ENCODE measurements around the gene FAM168A. TPM values are rescaled to one million over a fixed set of nuclear protein-coding genes. Genes with fewer than 3 reads are reported as not detected.

FAM168A gene
- total RNA-seq, 1 experiment from 2014 or later: 25.9 TPM

- ChIA-PET POLR2A (no interaction called here), CTCF (interaction anchor here (0.6 kb wide), 1 partner anchor 161 kb away, joined by 3 read pairs; no protein-coding TSS in a partner anchor)
- TF ChIP-seq ZNF671 (CRISPR knock-in tag; IDR thresholded peaks at IDR 0.05) (no peak), ZSCAN18 (CRISPR knock-in tag; IDR thresholded peaks at IDR 0.05) (no peak), TEAD1 (CRISPR knock-in tag; IDR thresholded peaks at IDR 0.05) (no peak), ZMAT4 (CRISPR knock-in tag; IDR thresholded peaks at IDR 0.05) (no peak), FOXJ3 (CRISPR knock-in tag; IDR thresholded peaks at IDR 0.05; ENCODE audit: borderline replicate concordance) (no peak), ATF6 (CRISPR knock-in tag; IDR thresholded peaks at IDR 0.05) (no peak), FOXK1 (CRISPR knock-in tag; IDR thresholded peaks at IDR 0.05) (no peak), PRDM15 (CRISPR knock-in tag; IDR thresholded peaks at IDR 0.05) (no peak), PREB (CRISPR knock-in tag; IDR thresholded peaks at IDR 0.05; ENCODE audit: borderline replicate concordance) (no peak), NFE2L1 (CRISPR knock-in tag; IDR thresholded peaks at IDR 0.05) (no peak), TP53 (CRISPR knock-in tag; IDR thresholded peaks at IDR 0.05) (no peak), CBFB (CRISPR knock-in tag; IDR thresholded peaks at IDR 0.05; ENCODE audit: low read depth) (no peak), NFATC4 (CRISPR knock-in tag; IDR thresholded peaks at IDR 0.05) (no peak), GTF2I (CRISPR knock-in tag; conservative IDR thresholded peaks at IDR 0.05) (no peak), ZNF512 (CRISPR knock-in tag; IDR thresholded peaks at IDR 0.05; ENCODE audit: borderline replicate concordance) (no peak)
- H3K27me3 Mint-ChIP-seq (ENCODE audit: low read depth): no peaks in the 10 kb centered on the region
- H3K9me3 Mint-ChIP-seq: peaks cover 21% of the 10 kb centered on the region
- H3K4me3 Mint-ChIP-seq: no peak overlapping the region
- H3K27ac Mint-ChIP-seq: no peak overlapping the region
- DNase-seq (ENCODE audit: low spot score): no peak
- H3K4me1 Mint-ChIP-seq: peaks cover 27% of the 10 kb centered on the region
- ATAC-seq: no peak
- H3K36me3 Mint-ChIP-seq: peaks cover 8% of the 10 kb centered on the region
These were observed 99.6 kb downstream of the FAM168A start for GRCh38 chr11:73498343-73498742.

GRCh38 chr11:73496134-73496533 is 101.8 kb downstream of the FAM168A start:
- no peak overlapping the region for H3K4me3 Mint-ChIP-seq
- DNase-seq (ENCODE audit: low spot score): no peak
- H3K27ac Mint-ChIP-seq: no peak overlapping the region
- H3K27me3 Mint-ChIP-seq (ENCODE audit: low read depth): no peaks in the 10 kb centered on the region
- peaks cover 17% of the 10 kb centered on the region for H3K9me3 Mint-ChIP-seq
- peaks cover 8% of the 10 kb centered on the region for H3K36me3 Mint-ChIP-seq
- POLR2A ChIA-PET: no interaction called here
- H3K4me1 Mint-ChIP-seq: peaks cover 32% of the 10 kb centered on the region
- ATAC-seq: no peak
- CTCF ChIA-PET: no interaction called here
- TF ChIP-seq RELA (CRISPR knock-in tag; IDR thresholded peaks at IDR 0.05; ENCODE audit: borderline replicate concordance) (no peak), ZNF219 (CRISPR knock-in tag; IDR thresholded peaks at IDR 0.05; ENCODE audit: borderline replicate concordance) (no peak), NFATC4 (CRISPR knock-in tag; IDR thresholded peaks at IDR 0.05) (no peak), FOXK1 (CRISPR knock-in tag; IDR thresholded peaks at IDR 0.05) (no peak), ZMAT4 (CRISPR knock-in tag; IDR thresholded peaks at IDR 0.05) (no peak), ZNF423 (CRISPR knock-in tag; IDR thresholded peaks at IDR 0.05) (no peak), PRRX2 (CRISPR knock-in tag; IDR thresholded peaks at IDR 0.05) (no peak), MAX (CRISPR knock-in tag; IDR thresholded peaks at IDR 0.05) (no peak), ZNF425 (CRISPR knock-in tag; conservative IDR thresholded peaks at IDR 0.05) (no peak), JUN (CRISPR knock-in tag; IDR thresholded peaks at IDR 0.05) (no peak), ZNF317 (CRISPR knock-in tag; IDR thresholded peaks at IDR 0.05; ENCODE audit: borderline replicate concordance, low read depth) (no peak)
